Prostate gland (tissue), 2 donors: ENCODE measurements around the gene SLC25A21.

Experiments
- POLR2A ChIP-seq: fragments of 450-650 bp; IDR thresholded peaks from one replicate; pipeline ENCODE4 v1.6.1; 2016; ENCODE audit warnings: antibody characterized with exemption, mild to moderate bottlenecking
- POLR2AphosphoS5 ChIP-seq: sonication (generic); formaldehyde crosslinking; IDR thresholded peaks from one replicate; pipeline ENCODE4 v1.6.1; 2017; ENCODE audit warnings: antibody characterized with exemption
- TF ChIP-seq, protein P1 (sequence below), 4 experiments: fragments of 200-600 bp in 2 of 4; fragments of 450-650 bp in 2 of 4; sonication (generic) in 2 of 4; IDR thresholded peaks; 1 replicate in 3 of 4; 2 replicates in 1 of 4; pipeline ENCODE4 v1.5.1; 2016 to 2019; ENCODE audit warnings: antibody characterized with exemption in 4 of 4, mild to moderate bottlenecking in 2 of 4, moderate library complexity in 2 of 4

DNA sequence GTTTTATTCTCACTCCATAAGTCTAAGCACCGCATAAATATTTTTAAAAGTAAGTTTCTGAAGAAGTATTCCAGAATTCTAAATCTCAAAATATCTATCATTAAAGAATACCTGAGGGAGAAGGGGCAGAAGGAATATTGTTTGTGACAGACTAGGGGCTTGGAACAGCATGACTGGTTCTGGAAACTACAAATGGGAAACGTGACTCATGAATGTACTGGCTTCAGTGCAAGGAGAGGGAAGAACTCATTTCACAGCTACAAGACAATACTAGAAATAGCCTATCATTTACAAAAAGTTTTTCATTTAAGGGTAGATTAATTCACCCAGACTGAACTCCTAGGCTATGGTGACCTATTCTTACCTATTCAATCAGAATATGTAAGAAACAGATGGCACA, 121.3 kb downstream of the SLC25A21 start:
- TF ChIP-seq, protein P1, sequence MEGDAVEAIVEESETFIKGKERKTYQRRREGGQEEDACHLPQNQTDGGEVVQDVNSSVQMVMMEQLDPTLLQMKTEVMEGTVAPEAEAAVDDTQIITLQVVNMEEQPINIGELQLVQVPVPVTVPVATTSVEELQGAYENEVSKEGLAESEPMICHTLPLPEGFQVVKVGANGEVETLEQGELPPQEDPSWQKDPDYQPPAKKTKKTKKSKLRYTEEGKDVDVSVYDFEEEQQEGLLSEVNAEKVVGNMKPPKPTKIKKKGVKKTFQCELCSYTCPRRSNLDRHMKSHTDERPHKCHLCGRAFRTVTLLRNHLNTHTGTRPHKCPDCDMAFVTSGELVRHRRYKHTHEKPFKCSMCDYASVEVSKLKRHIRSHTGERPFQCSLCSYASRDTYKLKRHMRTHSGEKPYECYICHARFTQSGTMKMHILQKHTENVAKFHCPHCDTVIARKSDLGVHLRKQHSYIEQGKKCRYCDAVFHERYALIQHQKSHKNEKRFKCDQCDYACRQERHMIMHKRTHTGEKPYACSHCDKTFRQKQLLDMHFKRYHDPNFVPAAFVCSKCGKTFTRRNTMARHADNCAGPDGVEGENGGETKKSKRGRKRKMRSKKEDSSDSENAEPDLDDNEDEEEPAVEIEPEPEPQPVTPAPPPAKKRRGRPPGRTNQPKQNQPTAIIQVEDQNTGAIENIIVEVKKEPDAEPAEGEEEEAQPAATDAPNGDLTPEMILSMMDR (IDR thresholded peaks at IDR 0.05) = no peak
- TF ChIP-seq POLR2A (no peak), POLR2AphosphoS5 (no peak)
